ENCODE results near the gene PDLIM5.

GRCh38 chr4:94497690-94498089 lies 45.9 kb downstream of the PDLIM5 start:
- TF ChIP-seq PPARA (CRISPR knock-in tag; IDR thresholded peaks at IDR 0.05; ENCODE audit: borderline replicate concordance) (no peak), OSR1 (CRISPR knock-in tag; IDR thresholded peaks at IDR 0.05) (no peak), PATZ1 (CRISPR knock-in tag; IDR thresholded peaks at IDR 0.05; ENCODE audit: borderline replicate concordance) (no peak), ZFP3 (CRISPR knock-in tag; IDR thresholded peaks at IDR 0.05) (no peak), GLIS3 (CRISPR knock-in tag; IDR thresholded peaks at IDR 0.05) (no peak), ARNTL (CRISPR knock-in tag; IDR thresholded peaks at IDR 0.05; ENCODE audit: borderline replicate concordance, low read depth) (no peak), CREB5 (CRISPR knock-in tag; IDR thresholded peaks at IDR 0.05; ENCODE audit: low read depth) (no peak), ZFP30 (CRISPR knock-in tag; IDR thresholded peaks at IDR 0.05) (no peak), ZNF8 (CRISPR knock-in tag; IDR thresholded peaks at IDR 0.05) (no peak), ISL1 (CRISPR knock-in tag; IDR thresholded peaks at IDR 0.05) (no peak), ZNF565 (CRISPR knock-in tag; conservative IDR thresholded peaks at IDR 0.05; ENCODE audit: low read depth) (no peak), POU6F1 (CRISPR knock-in tag; IDR thresholded peaks at IDR 0.05; ENCODE audit: borderline replicate concordance, low read depth) (no peak), ZC3H10 (CRISPR knock-in tag; IDR thresholded peaks at IDR 0.05) (no peak)

Measured in SK-N-SH treated with all-trans-retinoic acid at 6 μM for 48 hours (cell line).